ENCODE results near the gene RHOF.
"Not testable (repeated sequence)": the region's sequence is repeated elsewhere in the genome, so short reads cannot be mapped to it uniquely, and the experiment has no call there.

RHOF gene

GRCh38 chr12:121765573-121765972 is 27.9 kb downstream of the RHOF start:
- no peaks in the 10 kb centered on the region for H3K27me3 ChIP-seq (replicated peaks; ENCODE audit: control insufficient read depth, insufficient read depth, low read length)
- H3K4me3 ChIP-seq (replicated peaks; ENCODE audit: low read depth, low read length): no peak overlapping the region
- DNase-seq (ENCODE audit: extremely low read depth, insufficient read length): no peak
- H3K36me3 ChIP-seq (ENCODE audit: control insufficient read depth, insufficient read depth, low read length): peaks cover 2% of the 10 kb centered on the region
- TF ChIP-seq CTCF (IDR thresholded peaks at IDR 0.05; ENCODE audit: insufficient read depth, low read length, poor library complexity, severe bottlenecking): no peak

- Histone ChIP-seq H3K36me3 (ENCODE audit: control insufficient read depth, insufficient read depth, low read length) (peaks cover 2% of the 10 kb centered on the region), H3K27me3 (replicated peaks; ENCODE audit: control insufficient read depth, insufficient read depth, low read length) (no peaks in the 10 kb centered on the region), H3K4me3 (replicated peaks; ENCODE audit: low read depth, low read length) (no peak overlapping the region)
- TF ChIP-seq CTCF (IDR thresholded peaks at IDR 0.05; ENCODE audit: insufficient read depth, low read length, poor library complexity, severe bottlenecking): no peak
- DNase-seq (ENCODE audit: extremely low read depth, insufficient read length): no peak
Observed at GRCh38 chr12:121764808-121765207, 28.7 kb downstream of the RHOF start.

- no peak for DNase-seq (ENCODE audit: extremely low read depth, insufficient read length)
- TF ChIP-seq CTCF (IDR thresholded peaks at IDR 0.05; ENCODE audit: insufficient read depth, low read length, poor library complexity, severe bottlenecking): no peak
- peaks cover 2% of the 10 kb centered on the region for H3K36me3 ChIP-seq (ENCODE audit: control insufficient read depth, insufficient read depth, low read length)
Observed at GRCh38 chr12:121762269-121762668, 31.2 kb downstream of the RHOF start.

GRCh38 chr12:121758536-121758935 is 35.0 kb downstream of the RHOF start:
- not testable (repeated sequence) for H3K4me3 ChIP-seq (replicated peaks; ENCODE audit: low read depth, low read length); H3K36me3 ChIP-seq (ENCODE audit: control insufficient read depth, insufficient read depth, low read length); DNase-seq (ENCODE audit: extremely low read depth, insufficient read length)

More at GRCh38 chr12:121762269-121762668, 31.2 kb downstream of the RHOF start:
- Histone ChIP-seq H3K27me3 (replicated peaks; ENCODE audit: control insufficient read depth, insufficient read depth, low read length) (no peaks in the 10 kb centered on the region), H3K4me3 (replicated peaks; ENCODE audit: low read depth, low read length) (no peak overlapping the region)

GRCh38 chr12:121755591-121755990 is 37.9 kb downstream of the RHOF start:
- TF ChIP-seq CTCF (IDR thresholded peaks at IDR 0.05; ENCODE audit: insufficient read depth, low read length, poor library complexity, severe bottlenecking): no peak
- no peak overlapping the region for H3K4me3 ChIP-seq (replicated peaks; ENCODE audit: low read depth, low read length)
- no peak for DNase-seq (ENCODE audit: extremely low read depth, insufficient read length)
- H3K36me3 ChIP-seq (ENCODE audit: control insufficient read depth, insufficient read depth, low read length): peaks cover 3% of the 10 kb centered on the region
- no peaks in the 10 kb centered on the region for H3K27me3 ChIP-seq (replicated peaks; ENCODE audit: control insufficient read depth, insufficient read depth, low read length)

More at GRCh38 chr12:121758536-121758935, 35.0 kb downstream of the RHOF start:
- H3K27me3 ChIP-seq (replicated peaks; ENCODE audit: control insufficient read depth, insufficient read depth, low read length): not testable (repeated sequence)

GRCh38 chr12:121754836-121755235 is 38.7 kb downstream of the RHOF start:
- no peak for TF ChIP-seq CTCF (IDR thresholded peaks at IDR 0.05; ENCODE audit: insufficient read depth, low read length, poor library complexity, severe bottlenecking)
- H3K36me3 ChIP-seq (ENCODE audit: control insufficient read depth, insufficient read depth, low read length): peaks cover 4% of the 10 kb centered on the region
- no peak overlapping the region for H3K4me3 ChIP-seq (replicated peaks; ENCODE audit: low read depth, low read length)
- no peak for DNase-seq (ENCODE audit: extremely low read depth, insufficient read length)
- H3K27me3 ChIP-seq (replicated peaks; ENCODE audit: control insufficient read depth, insufficient read depth, low read length): no peaks in the 10 kb centered on the region
